HG03575 (cell line): Measurements from ENCODE around the gene HYCC1.
"Not testable (repeated sequence)": the region's sequence is repeated elsewhere in the genome, so short reads cannot be mapped to it uniquely, and the experiment has no call there.

Experiments used
- ATAC-seq: cut with Tn5 transposase; IDR thresholded peaks from one replicate; pipeline ENCODE4 v1.9.1; 2021; ENCODE audit not compliant: unreplicated experiment, insufficient number of reproducible peaks, low FRiP score; ENCODE audit errors: extremely low read depth

The HYCC1 gene

GRCh38 chr7:22992874-22993840 lies 20.8 kb downstream of the HYCC1 start:
- ATAC-seq: peak; percentile 60

DNA sequence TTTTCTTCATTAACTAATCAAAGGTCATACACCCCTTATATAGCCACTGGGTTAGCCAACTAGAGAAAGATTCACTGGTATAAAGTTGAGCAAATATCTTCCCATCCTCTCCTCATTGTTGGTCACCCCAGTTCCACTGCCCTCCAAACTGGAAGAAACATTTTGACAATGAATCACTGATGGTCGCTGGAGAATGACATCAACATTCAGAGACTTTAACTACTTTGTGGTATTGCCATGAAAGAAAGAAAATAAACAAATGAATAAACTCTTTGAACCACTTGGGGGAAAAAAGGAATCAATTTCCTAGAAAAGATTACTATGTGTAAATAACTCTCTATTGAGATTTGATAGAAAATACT lies 23.4 kb downstream of the HYCC1 start:
- ATAC-seq: no peak

GRCh38 chr7:22989643-22990587 lies 24.0 kb downstream of the HYCC1 start:
- no peak for ATAC-seq

GRCh38 chr7:22985436-22985835 lies 28.5 kb downstream of the HYCC1 start:
- no peak for ATAC-seq

DNA sequence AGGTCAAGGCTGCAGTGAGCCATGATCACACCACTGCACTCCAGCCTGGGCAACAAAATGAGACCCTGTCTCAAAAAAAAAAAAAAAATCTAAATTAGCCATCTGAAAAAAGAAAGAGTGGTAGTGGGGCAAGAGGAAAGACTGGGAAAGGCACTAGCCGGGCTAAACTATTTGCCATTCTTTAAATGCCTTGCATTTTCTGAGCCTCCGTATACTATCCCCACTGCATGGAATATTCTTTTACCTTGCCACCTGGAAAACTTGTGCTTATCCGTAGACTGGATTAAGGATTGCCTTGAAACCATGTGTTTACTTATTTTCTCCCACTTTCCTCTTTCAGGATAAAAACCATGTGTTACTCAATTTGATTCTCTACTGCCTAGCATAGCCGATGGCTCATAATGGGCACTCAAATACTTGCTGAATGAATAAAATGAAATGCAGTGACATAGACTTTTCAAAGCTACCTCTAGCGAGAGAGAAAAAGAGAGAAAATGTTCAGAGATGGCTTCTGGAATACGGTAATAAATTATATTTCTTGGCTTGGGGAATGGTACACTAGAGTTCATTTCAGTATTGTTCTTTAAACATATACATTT lies 30.6 kb downstream of the HYCC1 start:
- no peak for ATAC-seq

GRCh38 chr7:22980422-22980821 lies 33.5 kb downstream of the HYCC1 start:
- ATAC-seq: no peak

DNA sequence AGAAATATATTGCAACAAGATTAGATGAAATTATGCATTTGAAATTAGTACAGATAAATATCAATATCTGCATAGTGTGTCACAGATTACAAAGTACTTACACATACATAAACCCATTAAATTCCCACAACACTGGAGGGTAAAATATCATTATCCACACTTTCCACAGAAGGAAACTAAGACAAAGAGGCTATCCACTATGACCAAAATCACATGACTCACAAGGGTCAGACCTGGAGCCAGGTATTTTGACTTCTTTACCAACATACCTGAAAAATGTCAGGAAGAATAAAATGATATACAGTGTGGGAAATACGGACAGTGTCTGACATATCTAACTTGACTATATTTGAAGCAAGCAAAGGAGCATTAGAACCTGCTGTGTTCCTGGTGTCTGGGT lies 34.1 kb downstream of the HYCC1 start:
- no peak for ATAC-seq

DNA sequence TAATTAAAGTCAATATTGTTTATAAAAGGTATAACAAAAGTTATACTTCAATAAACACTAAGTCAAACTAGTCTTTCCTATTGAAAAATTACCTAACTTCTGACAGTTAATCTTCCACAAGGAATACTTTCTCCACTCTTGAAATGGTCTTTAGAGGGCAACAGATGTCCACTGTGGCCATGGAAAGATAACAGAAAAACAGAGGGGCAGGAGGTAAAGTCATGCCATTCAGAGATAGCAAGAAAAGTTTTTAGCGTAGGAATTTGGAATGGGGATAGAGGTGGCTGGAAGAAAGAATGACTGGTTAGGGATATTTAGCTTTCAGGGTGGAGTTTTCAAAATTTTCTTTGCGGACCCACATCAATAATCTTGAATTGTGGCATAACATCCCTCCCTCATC lies 34.7 kb downstream of the HYCC1 start:
- ATAC-seq: no peak

DNA sequence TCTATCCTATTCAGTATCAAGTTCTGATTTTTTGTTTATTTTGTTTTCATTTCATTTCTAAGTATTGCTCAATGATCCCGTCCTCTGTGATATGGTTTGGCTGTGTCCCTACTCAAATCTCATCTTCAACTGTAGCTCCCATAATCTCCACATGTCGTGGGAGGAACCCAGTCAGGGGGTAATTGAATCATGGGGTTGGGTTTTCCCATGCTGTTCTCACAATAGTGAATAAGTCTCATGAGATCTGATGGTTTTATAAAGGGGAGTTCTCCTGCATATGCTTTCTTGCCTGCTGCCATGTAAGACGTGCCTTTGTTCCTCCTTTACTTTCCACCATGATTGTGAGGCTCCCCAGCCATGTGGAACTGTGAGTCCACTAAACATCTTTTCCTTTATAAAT lies 39.3 kb downstream of the HYCC1 start:
- ATAC-seq: not testable (repeated sequence)

DNA sequence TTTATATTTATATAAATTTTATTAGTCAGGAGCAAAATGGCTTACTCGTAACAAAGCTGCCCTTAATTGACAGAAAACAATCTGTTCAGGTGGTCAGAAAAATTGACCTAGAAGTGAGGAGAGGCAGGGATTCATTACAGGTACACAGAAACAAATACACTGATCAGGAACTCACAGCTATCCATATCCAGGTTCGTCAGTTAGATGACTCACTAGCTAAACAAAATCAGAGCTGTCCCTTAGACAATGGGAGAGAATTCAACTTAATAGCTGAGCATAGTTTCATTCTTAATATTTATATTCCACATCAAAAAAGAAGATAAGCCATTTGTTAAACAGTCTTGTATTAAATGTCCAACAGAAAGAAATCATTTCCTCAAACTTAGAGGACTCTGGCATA lies 41.7 kb downstream of the HYCC1 start:
- ATAC-seq: no peak

DNA sequence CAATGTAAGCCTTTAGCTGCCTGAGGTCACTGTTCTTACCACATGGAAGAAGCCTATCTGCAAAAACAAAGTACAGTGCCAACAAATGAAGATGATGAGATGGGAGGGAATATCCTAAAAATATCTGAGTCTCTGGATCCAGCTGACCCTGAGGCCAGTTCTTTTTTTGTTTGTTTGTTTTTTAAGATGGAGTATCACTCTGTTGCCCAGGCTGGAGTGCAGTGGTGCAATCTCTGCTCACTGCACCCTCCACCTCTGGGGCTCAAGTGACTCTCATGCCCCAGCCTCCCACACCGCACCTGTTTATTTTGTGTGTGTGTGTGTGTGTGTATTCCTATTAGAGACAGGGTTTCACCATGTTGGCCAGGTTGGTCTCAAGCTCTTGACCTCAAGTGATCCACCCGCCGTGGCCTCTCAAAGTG lies 44.9 kb downstream of the HYCC1 start:
- ATAC-seq: no peak
